DLD1 (cell line): ENCODE results near the gene CCSER1.
"Not testable (repeated sequence)": the region's sequence is repeated elsewhere in the genome, so short reads cannot be mapped to it uniquely, and the experiment has no call there.

ENCODE experiments used
- in situ Hi-C: cut with HindIII; loops from 2 replicates; pipeline ENCODE4 v1.10.0; 2017; ENCODE audit warnings: low sequenced_read_pairs

Gene CCSER1

GRCh38 chr4:90641861-90642599, 514.8 kb downstream of the CCSER1 start:
- in situ Hi-C loops = no loop called here

GRCh38 chr4:90643156-90643555, 516.0 kb downstream of the CCSER1 start:
- in situ Hi-C loops = no loop called here

DNA sequence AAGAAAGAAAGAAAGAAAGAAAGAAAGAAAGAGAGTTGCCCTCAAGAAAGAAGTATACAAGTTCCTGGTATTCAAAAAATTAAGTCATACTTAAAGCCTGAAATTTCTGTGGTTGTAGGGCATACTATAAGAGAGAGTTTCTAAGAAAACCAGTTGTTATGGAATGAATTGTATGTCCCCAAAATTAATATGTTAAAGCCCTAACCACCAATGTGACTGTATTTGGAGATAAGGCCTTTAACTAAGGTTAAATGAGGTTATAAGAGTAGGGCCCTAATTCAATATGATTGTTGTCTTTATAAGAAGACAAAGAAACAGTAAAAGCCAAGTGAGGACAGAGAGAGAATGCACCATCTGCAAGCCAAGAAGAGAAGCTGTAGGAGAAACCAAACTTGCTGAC, 521.1 kb downstream of the CCSER1 start:
- in situ Hi-C loops = no loop called here

DNA sequence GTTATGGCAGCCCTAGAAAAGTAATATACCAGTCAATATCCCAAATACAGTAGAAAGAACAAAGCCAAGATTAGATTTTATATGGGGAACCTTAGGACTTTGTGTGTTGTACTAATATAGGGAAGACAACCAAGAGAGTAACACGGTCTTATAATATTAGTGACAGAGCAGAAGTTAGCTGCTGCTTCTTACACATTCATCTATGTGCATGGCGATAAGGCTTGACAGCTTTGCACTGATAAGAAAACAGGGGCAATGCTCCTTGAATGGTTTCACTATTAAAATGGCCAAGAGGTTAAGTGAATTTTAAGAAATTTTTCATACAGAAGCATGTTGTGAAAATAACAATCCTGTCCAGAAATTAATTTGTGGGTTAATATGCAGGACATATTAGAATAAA, 521.6 kb downstream of the CCSER1 start:
- in situ Hi-C loops = no loop called here

GRCh38 chr4:90660672-90661071, 533.5 kb downstream of the CCSER1 start:
- in situ Hi-C loops = no loop called here

DNA sequence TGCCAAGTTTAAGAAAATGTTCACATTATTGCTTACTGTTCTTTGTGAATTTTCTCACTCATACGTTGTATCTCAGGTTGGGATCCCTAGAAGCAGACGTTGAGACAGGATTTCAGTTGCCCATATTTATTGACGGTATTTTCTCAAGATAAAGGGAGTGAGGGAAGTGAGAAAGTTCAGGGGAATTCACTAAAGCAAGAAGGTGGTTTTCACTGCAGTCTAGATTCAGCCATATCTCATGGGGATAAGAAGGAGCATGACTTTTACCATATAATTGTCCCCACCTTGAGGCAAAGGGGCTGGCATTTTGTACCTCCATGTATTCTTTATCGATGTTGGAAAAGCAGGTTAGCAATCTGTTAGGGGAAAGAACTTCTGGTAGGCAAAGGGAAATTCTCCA, 543.0 kb downstream of the CCSER1 start:
- in situ Hi-C loops = no loop called here

DNA sequence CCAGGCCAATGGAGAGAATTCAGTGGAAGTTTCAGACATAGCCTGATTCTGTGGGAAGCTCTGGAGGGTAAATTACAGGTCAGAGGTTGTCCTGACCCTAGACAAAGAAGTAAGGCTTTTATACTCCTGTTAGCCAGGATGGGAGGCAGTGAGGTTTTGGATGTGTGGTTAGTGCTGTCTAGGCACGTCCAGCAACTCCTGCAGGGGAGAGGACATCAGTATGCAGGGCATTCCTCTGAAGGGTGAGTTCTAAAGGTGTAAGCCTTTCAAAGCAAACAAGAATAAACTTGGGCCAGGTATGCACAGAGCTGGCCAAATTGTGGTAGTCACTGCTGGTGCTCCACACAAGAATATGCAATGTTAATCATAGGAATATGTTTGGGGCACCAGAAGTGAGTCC, 562.5 kb downstream of the CCSER1 start:
- in situ Hi-C loops = no loop called here

DNA sequence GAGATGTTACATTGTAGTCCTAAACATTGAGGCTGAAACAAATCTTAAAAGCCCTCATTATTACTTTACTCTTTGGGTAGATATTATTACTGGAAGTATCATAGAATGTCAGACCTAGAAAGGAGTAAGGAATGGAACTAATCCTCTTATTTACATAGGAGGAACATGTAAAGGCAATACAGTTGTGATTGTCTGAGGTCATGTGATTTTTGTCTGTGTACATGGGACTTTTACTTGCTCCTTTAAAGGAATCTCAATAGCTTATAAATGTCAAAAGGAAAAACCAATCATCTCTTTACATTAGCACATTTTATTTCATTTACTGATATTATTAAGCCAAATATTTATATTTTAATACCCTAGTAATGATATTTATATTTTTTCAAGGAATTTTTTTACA, 568.2 kb downstream of the CCSER1 start:
- in situ Hi-C loops = no loop called here

- in situ Hi-C loops = not testable (repeated sequence)
Observed at GRCh38 chr4:90705501-90705900, 578.3 kb downstream of the CCSER1 start.

GRCh38 chr4:90715242-90715641, 588.0 kb downstream of the CCSER1 start:
- in situ Hi-C loops = no loop called here

- in situ Hi-C loops = no loop called here
Observed at GRCh38 chr4:90718931-90719330, 591.7 kb downstream of the CCSER1 start.

DNA sequence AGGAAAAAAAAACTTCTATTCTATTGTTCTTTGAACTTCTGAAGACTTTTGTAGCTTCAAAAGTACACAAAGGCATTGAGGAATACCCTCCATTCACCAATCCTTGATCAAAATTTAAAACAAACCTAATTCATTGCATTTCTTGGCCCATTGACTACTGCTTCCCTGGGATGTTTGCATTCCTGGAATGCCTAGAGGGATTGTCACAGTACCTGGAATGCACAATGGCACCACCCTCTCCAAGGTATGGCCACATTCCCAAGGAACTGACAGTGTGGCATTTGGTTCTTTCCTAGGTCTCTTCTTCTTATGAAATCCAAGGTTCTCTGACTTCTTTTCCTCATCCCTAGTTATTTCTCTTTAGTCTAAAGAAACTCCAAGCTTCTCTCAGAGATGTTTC, 600.7 kb downstream of the CCSER1 start:
- in situ Hi-C loops = no loop called here

GRCh38 chr4:90730752-90731151, 603.6 kb downstream of the CCSER1 start:
- in situ Hi-C loops = no loop called here

GRCh38 chr4:90733211-90733610, 606.0 kb downstream of the CCSER1 start:
- in situ Hi-C loops = no loop called here

DNA sequence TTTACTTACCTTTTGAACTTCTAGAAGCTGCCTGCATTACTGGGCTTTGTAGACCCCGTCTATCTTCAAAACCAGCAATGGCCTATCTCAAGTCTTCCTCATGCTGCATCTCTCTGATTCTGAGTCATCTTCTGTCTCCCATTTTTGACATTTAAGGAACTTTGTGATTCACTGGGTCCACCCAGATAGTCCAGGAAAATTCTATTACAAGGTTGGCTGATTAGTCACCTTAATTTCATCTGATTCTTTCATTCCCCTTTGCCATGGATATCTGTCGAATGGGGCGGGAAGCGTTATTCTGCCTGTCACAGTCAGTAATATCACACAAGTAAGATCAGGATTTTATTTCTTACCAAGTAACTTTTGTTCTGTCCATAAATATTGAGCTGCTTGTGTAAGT, 618.0 kb downstream of the CCSER1 start:
- in situ Hi-C loops = no loop called here

DNA sequence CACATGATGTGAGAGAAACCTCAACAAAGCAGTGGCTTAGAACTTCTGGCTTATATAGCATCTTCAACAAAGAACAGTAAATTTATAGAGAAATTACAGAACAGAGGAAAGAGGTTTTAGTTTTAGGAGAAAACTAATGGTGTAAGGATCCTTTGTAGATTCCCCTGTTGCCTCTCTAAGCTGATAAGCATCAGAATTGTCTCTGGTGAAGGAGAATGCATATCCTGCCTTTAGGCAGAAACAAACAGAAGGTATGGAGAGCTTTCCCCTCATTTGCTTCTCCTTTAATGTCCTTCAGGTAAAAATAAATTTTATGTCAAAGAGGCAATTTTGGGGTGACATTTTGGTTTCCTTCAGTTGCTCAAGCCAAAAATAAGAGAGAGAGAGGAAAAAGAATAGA, 625.9 kb downstream of the CCSER1 start:
- in situ Hi-C loops = no loop called here

GRCh38 chr4:90757534-90758060, 630.4 kb downstream of the CCSER1 start:
- in situ Hi-C loops = no loop called here

- in situ Hi-C loops = no loop called here
Observed at GRCh38 chr4:90760059-90760458, 632.9 kb downstream of the CCSER1 start.

DNA sequence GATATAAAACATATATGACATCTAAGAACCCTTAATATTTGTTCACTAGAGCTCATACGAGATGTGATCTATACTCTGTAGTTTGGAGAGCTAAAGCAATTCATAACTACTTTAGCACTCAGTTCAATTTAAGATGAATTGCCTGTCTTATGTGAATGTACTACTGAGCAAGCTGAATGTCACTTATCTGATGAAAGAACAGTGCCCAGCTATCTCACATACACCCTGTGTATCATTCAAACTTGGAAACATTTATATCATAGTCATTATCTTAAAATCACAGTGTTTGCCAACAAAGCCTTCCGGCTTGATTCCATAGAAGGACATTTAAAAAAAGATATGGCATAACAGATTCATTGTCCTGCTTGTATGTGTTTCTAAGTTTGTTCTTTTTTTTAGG, 639.6 kb downstream of the CCSER1 start:
- in situ Hi-C loops = no loop called here

GRCh38 chr4:90769251-90769650, 642.1 kb downstream of the CCSER1 start:
- in situ Hi-C loops = no loop called here

DNA sequence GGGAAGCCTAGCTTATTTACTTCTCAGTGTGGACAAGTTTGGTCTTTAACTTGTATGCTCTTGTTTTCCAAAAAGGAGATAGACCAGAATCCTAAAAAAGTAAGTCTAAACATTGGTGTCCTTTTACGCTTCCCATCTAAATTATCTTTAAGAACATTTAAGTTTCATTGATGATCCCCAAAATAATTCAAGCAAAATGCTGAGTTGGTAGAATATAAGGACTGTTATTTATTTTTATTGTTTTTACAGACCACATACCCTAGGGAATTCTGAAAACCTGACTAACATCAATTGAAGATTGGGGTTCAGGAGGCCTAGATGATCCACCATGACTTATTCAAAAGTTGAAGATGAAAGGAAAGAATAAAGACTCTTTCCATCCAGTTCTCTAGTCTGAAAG, 653.0 kb downstream of the CCSER1 start:
- in situ Hi-C loops = no loop called here

DNA sequence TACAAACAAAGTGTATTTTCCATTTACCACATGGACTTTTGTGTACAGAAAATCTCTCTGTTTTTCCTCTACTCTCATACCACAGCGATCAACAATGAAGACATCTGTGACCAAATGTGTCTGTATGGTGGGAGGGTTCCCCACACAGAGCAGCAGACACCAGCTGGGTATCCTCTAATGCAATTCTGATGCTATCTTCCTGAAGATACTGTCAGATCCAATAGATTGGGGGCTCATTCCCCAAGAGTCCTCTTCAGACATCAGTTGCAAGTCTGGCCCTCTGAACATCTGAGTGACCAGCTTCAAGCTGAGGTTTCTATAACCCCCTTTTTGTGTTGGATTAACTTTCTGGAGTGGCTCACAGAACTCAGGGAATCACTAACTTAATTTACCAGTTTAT, 659.4 kb downstream of the CCSER1 start:
- in situ Hi-C loops = no loop called here

DNA sequence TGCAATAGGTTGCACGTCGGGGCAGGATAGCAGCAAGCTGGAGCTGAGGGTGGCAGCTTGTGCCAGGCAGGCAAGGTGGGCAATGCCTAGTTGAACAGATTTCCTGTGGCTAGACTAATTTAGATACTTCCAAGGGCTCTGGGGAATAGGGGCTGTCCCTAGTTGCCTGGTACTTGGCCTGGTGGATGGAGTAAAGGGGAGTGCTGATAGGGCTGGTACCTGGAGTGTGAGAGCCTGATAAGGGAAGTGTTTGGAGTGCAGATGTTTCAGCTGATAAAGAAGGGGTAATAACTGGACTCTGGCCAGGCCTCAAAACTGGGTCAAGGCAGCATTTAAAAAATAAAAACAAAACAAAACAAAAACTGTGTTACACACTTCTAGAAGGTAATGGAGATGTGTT, 665.5 kb downstream of the CCSER1 start:
- in situ Hi-C loops = no loop called here
